GM12872 (cell line): ENCODE data around the gene CDK16.

Experiments
- CTCF ChIP-seq: IDR thresholded peaks from 3 replicates; pipeline ENCODE4 v1.5.1; 2011; ENCODE audit warnings: low read depth, mild to moderate bottlenecking, low read length, moderate library complexity; ENCODE audit not compliant: insufficient read depth

Gene CDK16

GRCh38 chrX:47217121-47217851 lies 1.2 kb upstream of the CDK16 start:
- no peak for TF ChIP-seq CTCF

DNA sequence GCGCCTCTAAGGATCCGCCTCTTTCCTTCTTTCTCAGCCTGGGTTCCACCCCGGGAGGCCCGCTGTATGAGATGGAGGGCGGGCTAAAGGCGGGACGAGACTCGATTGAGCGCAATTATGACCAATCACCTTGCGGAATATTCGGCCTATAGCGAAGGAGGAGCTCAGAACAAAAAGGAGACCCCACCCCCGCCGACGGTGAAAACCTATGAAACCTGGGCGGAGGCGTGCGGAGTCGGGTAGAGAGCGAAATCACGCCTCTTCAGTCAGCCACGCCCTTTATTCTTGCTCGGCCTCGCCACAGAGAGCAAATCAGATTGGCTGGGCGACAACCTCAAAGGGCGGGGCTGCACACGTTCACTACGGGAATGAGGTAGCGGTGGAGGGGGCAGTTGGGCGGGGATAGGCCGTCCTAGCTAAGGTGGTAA lies 615 bp upstream of the CDK16 start:
- TF ChIP-seq CTCF, result no peak

DNA sequence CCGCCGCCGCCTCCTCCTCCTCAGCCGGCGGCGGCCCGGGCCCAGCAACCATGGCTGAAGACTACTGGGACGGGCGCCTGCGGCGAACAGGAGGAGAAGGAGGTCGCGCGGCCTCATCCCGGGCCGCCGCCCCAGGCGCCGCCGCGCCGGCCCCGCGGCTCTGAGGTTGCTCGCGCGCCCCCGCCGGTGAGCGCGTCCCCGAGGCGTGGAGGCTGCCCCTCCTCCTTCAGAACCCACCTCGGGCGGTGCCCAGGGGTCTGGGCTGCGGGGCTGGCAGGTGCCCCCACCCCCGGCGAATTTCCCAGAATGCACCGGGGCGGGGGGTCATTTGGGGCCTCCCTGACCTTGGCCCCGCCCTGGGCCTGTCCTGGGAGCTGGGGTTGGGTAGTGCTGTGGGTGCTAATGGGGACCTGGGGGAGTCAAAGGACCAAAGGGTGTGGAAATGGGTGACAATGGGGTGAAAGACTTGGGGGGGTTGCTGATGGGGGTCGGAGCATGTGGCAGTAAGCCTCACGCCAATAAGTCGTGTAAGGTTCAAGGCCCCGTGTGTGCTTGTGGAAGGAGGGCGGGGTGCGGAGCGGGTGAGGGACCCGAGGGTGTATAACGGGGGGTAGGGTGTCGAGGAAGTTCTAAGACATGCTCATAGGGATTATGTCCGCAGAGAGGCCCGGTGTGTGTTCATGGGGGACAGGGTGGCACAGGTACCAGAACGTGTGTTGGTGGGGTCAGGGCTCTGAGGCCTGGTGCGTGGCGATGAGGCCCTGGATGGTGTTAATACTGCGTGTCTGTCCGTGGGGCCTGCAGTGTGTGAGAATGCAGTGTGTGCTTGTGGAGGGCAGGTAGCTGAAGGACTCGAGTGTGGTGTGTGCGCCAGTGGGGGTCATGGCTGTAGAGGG lies 687 bp downstream of the CDK16 start:
- no peak for TF ChIP-seq CTCF

DNA sequence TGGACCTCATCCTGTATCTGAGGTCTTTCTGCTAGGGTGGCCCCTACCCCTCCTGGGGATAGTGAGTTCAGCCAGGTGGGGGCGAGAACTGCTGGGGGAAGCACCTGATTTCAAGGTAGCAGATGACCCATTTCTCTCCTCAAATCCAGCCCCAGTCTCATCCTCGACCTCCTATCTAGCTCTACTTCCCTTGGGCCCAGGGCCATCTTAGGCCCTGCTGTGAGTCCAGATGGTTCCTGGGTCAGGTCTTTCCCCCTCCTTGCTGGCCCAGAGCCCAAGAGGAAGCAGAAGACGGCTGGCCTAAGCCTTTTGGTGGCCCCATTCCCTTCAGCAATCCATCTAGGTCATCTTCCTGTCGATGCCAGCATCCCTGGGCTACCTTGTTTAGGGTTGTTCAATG lies 3.3 kb downstream of the CDK16 start:
- TF ChIP-seq CTCF, result no peak

- TF ChIP-seq CTCF, result no peak
These were observed 4.4 kb downstream of the CDK16 start for GRCh38 chrX:47222751-47223350.

DNA sequence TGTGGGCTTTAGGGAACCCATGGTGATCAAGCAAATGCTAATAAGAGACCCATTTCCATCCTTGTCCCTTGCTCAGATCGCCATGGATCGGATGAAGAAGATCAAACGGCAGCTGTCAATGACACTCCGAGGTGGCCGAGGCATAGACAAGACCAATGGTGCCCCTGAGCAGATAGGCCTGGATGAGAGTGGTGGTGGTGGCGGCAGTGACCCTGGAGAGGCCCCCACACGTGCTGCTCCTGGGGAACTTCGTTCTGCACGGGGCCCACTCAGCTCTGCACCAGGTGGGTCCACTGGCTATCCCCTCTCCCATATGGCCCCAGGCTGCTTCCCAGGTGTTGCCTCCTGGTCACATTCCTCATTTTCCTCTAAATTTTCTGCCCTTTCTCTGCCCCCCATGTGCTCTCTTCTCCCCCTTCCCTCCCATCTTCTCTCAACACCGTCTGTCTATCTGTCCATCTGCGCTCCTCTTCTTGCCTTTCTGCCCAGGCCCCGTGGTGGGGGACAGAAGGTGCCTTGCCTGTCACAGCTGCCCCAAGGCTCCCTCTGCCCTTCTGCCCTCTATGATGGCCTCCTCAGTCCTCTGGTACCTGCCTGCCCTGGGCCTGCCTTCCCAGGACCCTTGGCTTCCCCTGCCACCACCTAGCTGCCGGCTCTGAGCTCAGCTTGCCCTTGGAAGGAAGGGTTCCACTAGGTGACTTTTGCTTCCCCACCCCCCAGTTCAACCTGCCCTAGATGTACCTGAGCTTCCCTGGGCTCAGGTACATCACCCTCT lies 5.2 kb downstream of the CDK16 start:
- TF ChIP-seq CTCF, result no peak

GRCh38 chrX:47224266-47224895 lies 5.9 kb downstream of the CDK16 start:
- TF ChIP-seq CTCF, result no peak
